ENCODE measurements around the gene FAM222A.
A peak's percentile ranks its signal among the peaks of the same experiment; 100 is the strongest.

FAM222A gene

GRCh38 chr12:109760930-109761921 is 47.6 kb downstream of the FAM222A start:
- DNase-seq, result no peak

GRCh38 chr12:109762071-109762672 is 48.5 kb downstream of the FAM222A start:
- no peak for DNase-seq

GRCh38 chr12:109762673-109763191 is 49.1 kb downstream of the FAM222A start:
- no peak for DNase-seq

- peak; percentile 57 for DNase-seq
Observed at GRCh38 chr12:109763201-109763841, 49.7 kb downstream of the FAM222A start.

- DNase-seq, result peak; percentile 20
Observed at GRCh38 chr12:109764123-109764522, 50.5 kb downstream of the FAM222A start.

- no peak for DNase-seq
Observed at GRCh38 chr12:109764776-109765445, 51.3 kb downstream of the FAM222A start.

- no peak for DNase-seq
Observed at GRCh38 chr12:109765446-109765810, 51.8 kb downstream of the FAM222A start.

- no peak for DNase-seq
Observed at GRCh38 chr12:109766251-109766778, 52.7 kb downstream of the FAM222A start.

- DNase-seq, result no peak
Observed at GRCh38 chr12:109767456-109767855, 53.8 kb downstream of the FAM222A start.

GRCh38 chr12:109767991-109768900 is 54.6 kb downstream of the FAM222A start:
- DNase-seq, result no peak

- DNase-seq, result no peak
Observed at GRCh38 chr12:109768901-109769670, 55.5 kb downstream of the FAM222A start.

GRCh38 chr12:109770104-109770860 is 56.7 kb downstream of the FAM222A start:
- DNase-seq, result no peak

- no peak for DNase-seq
Observed at GRCh38 chr12:109770861-109771670, 57.4 kb downstream of the FAM222A start.

- DNase-seq, result no peak
Observed at GRCh38 chr12:109771746-109772621, 58.4 kb downstream of the FAM222A start.

GRCh38 chr12:109772622-109773321 is 59.1 kb downstream of the FAM222A start:
- DNase-seq, result peak; percentile 32

- DNase-seq, result peak; percentile 54
Observed at GRCh38 chr12:109773384-109774011, 59.9 kb downstream of the FAM222A start.

Measured in DMS53 (cell line).